ENCODE data around the gene MED13.
"Not testable (repeated sequence)": the region's sequence is repeated elsewhere in the genome, so short reads cannot be mapped to it uniquely, and the experiment has no call there.

Gene MED13

DNA sequence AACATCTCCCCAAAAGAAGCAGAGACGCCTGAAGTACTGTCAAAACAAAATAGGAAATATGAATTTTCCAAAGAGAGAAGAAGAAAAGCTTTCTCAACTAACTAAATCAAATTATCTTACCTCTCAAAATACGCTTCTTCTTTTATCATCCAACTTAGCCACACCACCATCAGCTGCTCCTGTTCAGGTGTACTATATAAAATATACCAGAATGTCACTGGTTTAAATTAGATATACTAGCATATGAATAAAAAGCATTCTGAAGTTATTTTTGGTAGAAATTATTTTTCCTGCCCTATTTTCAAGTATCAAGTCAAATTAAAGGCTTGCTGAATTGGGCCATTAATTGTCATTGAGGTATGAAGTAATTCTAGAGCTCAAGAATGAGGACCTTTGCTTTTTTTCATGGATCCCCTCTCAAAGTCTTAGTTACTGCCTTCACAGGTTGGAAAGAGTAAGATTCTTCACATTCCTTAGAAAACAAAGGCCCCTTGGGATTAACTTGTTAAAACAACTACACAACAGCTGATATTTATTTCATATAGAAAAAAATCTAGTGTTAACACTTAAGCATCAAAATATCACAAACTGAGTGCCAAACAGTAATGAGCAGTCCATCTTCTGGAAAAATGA, 167.4 kb downstream of the MED13 start:
- DNase-seq, result no peak

DNA sequence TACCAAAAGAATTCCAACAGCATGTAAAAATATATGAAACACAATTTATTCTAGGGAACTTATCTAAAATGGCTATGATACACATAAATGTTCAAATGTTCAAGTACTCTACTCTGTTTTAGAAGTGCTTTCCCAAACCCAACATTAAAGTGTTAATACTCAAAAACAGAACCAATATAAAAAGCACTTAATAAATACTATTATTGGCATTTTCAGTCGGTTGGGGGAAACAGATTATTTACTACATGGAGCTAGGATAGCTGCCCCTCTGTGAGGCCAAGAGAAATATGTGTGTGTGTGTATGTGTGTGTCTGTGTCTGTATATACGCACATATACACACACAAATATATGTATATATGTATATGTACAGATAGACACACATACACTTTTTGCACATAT, 169.7 kb downstream of the MED13 start:
- no peak for DNase-seq

DNA sequence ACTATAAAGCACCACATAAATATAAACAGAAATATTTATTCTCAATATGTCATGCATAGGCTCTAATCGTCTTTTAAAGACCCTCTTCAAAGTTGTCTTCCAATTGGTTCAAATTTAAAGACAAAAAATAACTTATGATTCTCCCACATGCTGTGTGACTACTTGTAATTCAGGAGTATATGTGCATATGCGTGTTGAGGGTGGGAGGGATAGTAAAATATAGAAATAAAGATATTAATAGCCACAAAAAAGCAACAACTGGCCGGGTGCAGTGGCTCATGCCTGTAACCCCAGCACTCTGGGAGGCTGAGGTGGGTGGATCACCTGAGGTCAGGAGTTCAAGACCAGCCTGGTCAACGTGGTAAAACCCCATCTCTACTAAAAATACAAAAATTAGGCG, 170.8 kb downstream of the MED13 start:
- not testable (repeated sequence) for DNase-seq
